SK-N-SH (cell line): ENCODE measurements around the gene SLC25A26.
A peak's percentile ranks its signal among the peaks of the same experiment; 100 is the strongest.

ENCODE experiments used
- EP300 ChIP-seq, 2 experiments: IDR thresholded peaks; 2 replicates each; pipeline versions ENCODE4 v1.4.0 to v1.6.1; 2012; ENCODE audit warnings: borderline replicate concordance in 1 of 2, low read depth in 1 of 2, low read length in 1 of 2
- GABPA ChIP-seq: IDR thresholded peaks from 2 replicates; pipeline ENCODE4 v1.4.0; 2012; ENCODE audit warnings: low read depth, mild to moderate bottlenecking
- MAX ChIP-seq: IDR thresholded peaks from 2 replicates; pipeline ENCODE4 v1.4.0; 2012; ENCODE audit warnings: low read depth
- MXI1 ChIP-seq: IDR thresholded peaks from 2 replicates; pipeline ENCODE4 v1.6.1; 2012; ENCODE audit warnings: mild to moderate bottlenecking, low read depth, low read length, improper control_type of control experiment
- NRF1 ChIP-seq: IDR thresholded peaks from 2 replicates; pipeline ENCODE4 v1.6.1; 2012; ENCODE audit warnings: low read depth, mild to moderate bottlenecking, low read length
- POLR2AphosphoS5 ChIP-seq: IDR thresholded peaks from 2 replicates; pipeline ENCODE4 v1.6.1; 2012; ENCODE audit warnings: low read depth, low read length
- SIN3A ChIP-seq: IDR thresholded peaks from 2 replicates; pipeline ENCODE4 v1.6.1; 2012; ENCODE audit warnings: low read depth, mild to moderate bottlenecking, low read length, moderate library complexity, borderline replicate concordance
- TCF12 ChIP-seq: IDR thresholded peaks from 2 replicates; pipeline ENCODE4 v1.4.0; 2012
- TF ChIP-seq, protein P1 (sequence below): fragments of 200-600 bp; sonication (generic); IDR thresholded peaks from 2 replicates; pipeline ENCODE4 v1.6.1; 2017; ENCODE audit warnings: antibody characterized with exemption, mild to moderate bottlenecking, moderate library complexity
- TF ChIP-seq, protein P2 (sequence below): fragments of 150-350 bp; IDR thresholded peaks from 2 replicates; pipeline ENCODE4 v1.6.1; 2017; ENCODE audit warnings: antibody characterized with exemption, low read length, low read depth, borderline replicate concordance

DNA sequence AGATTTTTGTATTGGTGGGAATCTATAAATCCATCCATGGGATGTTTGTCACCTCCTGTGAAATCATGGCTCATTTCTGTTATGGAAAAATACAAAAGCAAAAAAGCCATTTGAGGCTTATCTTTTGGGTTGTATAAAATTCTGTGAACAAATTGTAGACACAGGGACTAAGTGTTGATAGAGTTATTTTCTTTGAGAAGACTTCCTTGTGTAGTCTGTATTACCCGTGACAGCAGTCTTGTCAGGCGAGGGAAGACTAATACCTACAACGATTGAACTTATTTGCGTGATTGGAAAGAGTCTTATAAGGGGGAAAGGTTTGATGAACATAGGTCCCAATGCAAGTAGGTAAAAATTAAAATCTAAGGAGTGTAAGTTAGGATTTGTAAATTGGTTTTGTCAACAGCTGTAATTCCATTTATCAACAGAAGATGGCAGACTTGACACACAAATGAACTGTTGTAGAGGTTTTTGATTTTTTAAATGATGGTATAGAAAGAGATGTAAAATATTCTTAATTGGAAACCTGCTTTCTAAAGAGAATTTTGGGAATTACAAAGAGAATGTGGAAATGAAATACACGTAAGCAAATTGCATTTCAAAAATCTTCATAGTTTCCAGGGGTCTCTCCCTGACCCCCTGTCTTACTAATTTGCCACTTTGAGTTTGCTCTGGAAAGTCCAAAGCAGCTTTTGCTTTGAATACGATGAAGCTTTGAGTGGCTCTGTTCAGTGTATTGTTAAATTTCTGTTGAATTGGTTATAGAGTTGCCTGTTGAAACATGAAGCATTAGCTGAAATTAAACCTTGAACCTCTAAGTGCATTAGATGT, 33.2 kb downstream of the SLC25A26 start:
- TF ChIP-seq POLR2AphosphoS5 (no peak), SIN3A (no peak), TCF12 (no peak), MXI1 (no peak), NRF1 (no peak), EP300 (IDR thresholded peaks at IDR 0.05; ENCODE audit: borderline replicate concordance in 1 of 2, low read depth in 1 of 2, low read length in 1 of 2) (no peak), MAX (no peak), GABPA (no peak)
- TF ChIP-seq, protein P1, sequence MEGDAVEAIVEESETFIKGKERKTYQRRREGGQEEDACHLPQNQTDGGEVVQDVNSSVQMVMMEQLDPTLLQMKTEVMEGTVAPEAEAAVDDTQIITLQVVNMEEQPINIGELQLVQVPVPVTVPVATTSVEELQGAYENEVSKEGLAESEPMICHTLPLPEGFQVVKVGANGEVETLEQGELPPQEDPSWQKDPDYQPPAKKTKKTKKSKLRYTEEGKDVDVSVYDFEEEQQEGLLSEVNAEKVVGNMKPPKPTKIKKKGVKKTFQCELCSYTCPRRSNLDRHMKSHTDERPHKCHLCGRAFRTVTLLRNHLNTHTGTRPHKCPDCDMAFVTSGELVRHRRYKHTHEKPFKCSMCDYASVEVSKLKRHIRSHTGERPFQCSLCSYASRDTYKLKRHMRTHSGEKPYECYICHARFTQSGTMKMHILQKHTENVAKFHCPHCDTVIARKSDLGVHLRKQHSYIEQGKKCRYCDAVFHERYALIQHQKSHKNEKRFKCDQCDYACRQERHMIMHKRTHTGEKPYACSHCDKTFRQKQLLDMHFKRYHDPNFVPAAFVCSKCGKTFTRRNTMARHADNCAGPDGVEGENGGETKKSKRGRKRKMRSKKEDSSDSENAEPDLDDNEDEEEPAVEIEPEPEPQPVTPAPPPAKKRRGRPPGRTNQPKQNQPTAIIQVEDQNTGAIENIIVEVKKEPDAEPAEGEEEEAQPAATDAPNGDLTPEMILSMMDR: peak; percentile 80
- TF ChIP-seq, protein P2, sequence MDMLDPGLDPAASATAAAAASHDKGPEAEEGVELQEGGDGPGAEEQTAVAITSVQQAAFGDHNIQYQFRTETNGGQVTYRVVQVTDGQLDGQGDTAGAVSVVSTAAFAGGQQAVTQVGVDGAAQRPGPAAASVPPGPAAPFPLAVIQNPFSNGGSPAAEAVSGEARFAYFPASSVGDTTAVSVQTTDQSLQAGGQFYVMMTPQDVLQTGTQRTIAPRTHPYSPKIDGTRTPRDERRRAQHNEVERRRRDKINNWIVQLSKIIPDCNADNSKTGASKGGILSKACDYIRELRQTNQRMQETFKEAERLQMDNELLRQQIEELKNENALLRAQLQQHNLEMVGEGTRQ: no peak
